Panc1 (cell line): ENCODE data around the gene C13orf46.

Source experiments
- CTCF ChIP-seq: fragments of 450-650 bp; IDR thresholded peaks from 2 replicates; pipeline ENCODE4 v1.5.1; 2017; ENCODE audit warnings: mild to moderate bottlenecking
- POLR2AphosphoS5 ChIP-seq: IDR thresholded peaks from 2 replicates; pipeline ENCODE4 v1.6.1; 2012; ENCODE audit warnings: mild to moderate bottlenecking, low read depth, low read length, moderate library complexity
- REST ChIP-seq, 2 experiments: IDR thresholded peaks; 2 replicates each; pipeline ENCODE4 v1.6.1; 2011 to 2012; ENCODE audit warnings: low read depth in 2 of 2, control low read depth in 1 of 2, low read length in 1 of 2, mild to moderate bottlenecking in 1 of 2, moderate library complexity in 1 of 2; ENCODE audit not compliant: insufficient read depth in 1 of 2
- SIN3A ChIP-seq: IDR thresholded peaks from 2 replicates; pipeline ENCODE4 v1.6.1; 2012; ENCODE audit warnings: low read depth, mild to moderate bottlenecking, low read length, moderate library complexity, borderline replicate concordance; ENCODE audit not compliant: insufficient read depth
- TCF7L2 ChIP-seq: IDR thresholded peaks from 2 replicates; pipeline ENCODE4 v1.6.1; 2011; ENCODE audit warnings: mild to moderate bottlenecking, low read depth, low read length, inconsistent platforms

GRCh38 chr13:113977976-113978375 is 4.1 kb upstream of the C13orf46 start:
- TF ChIP-seq CTCF (no peak), POLR2AphosphoS5 (no peak), REST (IDR thresholded peaks at IDR 0.05; ENCODE audit: insufficient read depth in 1 of 2, low read depth in 2 of 2, low read length in 1 of 2) (no peak), TCF7L2 (no peak), SIN3A (no peak)
